OCI-LY1 (cell line): ENCODE data around the gene C4orf51.

Source experiments
- H2AFZ ChIP-seq: fragments of 200-600 bp; sonication (generic), shearing (Covaris generic); 2 replicates; pipeline ENCODE4 v1.6.0; 2014; ENCODE audit warnings: antibody characterized with exemption, mild to moderate bottlenecking, low read length
- H3F3A ChIP-seq: fragments of 200-600 bp; sonication (generic), shearing (Covaris generic); 2 replicates; pipeline ENCODE4 v1.6.0; 2014; ENCODE audit warnings: mild to moderate bottlenecking, antibody characterized with exemption, low read length, moderate library complexity; ENCODE audit not compliant: insufficient read depth
- H3K27ac ChIP-seq: fragments of 200-600 bp; sonication (generic); 2 replicates; pipeline ENCODE4 v1.5.1; 2014; ENCODE audit warnings: low read length, mixed run types, mild to moderate bottlenecking, low read depth; ENCODE audit not compliant: poor library complexity, severe bottlenecking
- H3K27me3 ChIP-seq: fragments of 200-600 bp; sonication (generic); 2 replicates; pipeline ENCODE4 v1.6.0; 2014; ENCODE audit warnings: antibody characterized with exemption, mild to moderate bottlenecking, low read length, moderate library complexity; ENCODE audit not compliant: insufficient read depth
- H3K36me3 ChIP-seq: fragments of 200-600 bp; sonication (generic); 2 replicates; pipeline ENCODE4 v1.6.1; 2014; ENCODE audit warnings: mild to moderate bottlenecking, antibody characterized with exemption, low read length, moderate library complexity, mixed read lengths; ENCODE audit not compliant: insufficient read depth
- H3K4me1 ChIP-seq: fragments of 200-600 bp; sonication (generic); 2 replicates; pipeline ENCODE4 v1.5.1; 2014; ENCODE audit warnings: mild to moderate bottlenecking, low read length, moderate library complexity; ENCODE audit not compliant: insufficient read depth, severe bottlenecking
- H3K4me2 ChIP-seq: fragments of 200-600 bp; sonication (generic), shearing (Covaris generic); 2 replicates; pipeline ENCODE4 v1.6.1; 2014; ENCODE audit warnings: low read length
- H3K4me3 ChIP-seq: fragments of 200-600 bp; sonication (generic); 2 replicates; pipeline ENCODE4 v1.5.1; 2014; ENCODE audit warnings: low read length, low read depth, mild to moderate bottlenecking, mixed read lengths; ENCODE audit not compliant: poor library complexity, severe bottlenecking
- H3K79me2 ChIP-seq: fragments of 200-600 bp; shearing (Covaris generic); 2 replicates; pipeline ENCODE4 v1.6.1; 2016; ENCODE audit warnings: mixed run types, low read length, mixed read lengths; ENCODE audit not compliant: insufficient read depth
- H3K9ac ChIP-seq: fragments of 200-600 bp; sonication (generic), shearing (Covaris generic); 2 replicates; pipeline ENCODE4 v1.6.1; 2014; ENCODE audit warnings: mild to moderate bottlenecking, low read length, mixed read lengths
- H3K9me2 ChIP-seq: fragments of 200-600 bp; sonication (generic), shearing (Covaris generic); 2 replicates; pipeline ENCODE4 v1.6.1; 2014; ENCODE audit warnings: low read depth, mild to moderate bottlenecking, low read length, mixed read lengths
- H3K9me3 ChIP-seq: fragments of 200-600 bp; shearing (Covaris generic); 2 replicates; pipeline ENCODE4 v1.6.1; 2014; ENCODE audit warnings: low read length, mixed read lengths
- H4K20me1 ChIP-seq: fragments of 200-600 bp; sonication (generic), shearing (Covaris generic); 2 replicates; pipeline ENCODE4 v1.6.0; 2016; ENCODE audit warnings: mild to moderate bottlenecking, low read length; ENCODE audit not compliant: insufficient read depth
- EZH2 ChIP-seq: fragments of 200-600 bp; sonication (generic), shearing (Covaris generic); IDR thresholded peaks from 2 replicates; pipeline ENCODE4 v1.8.0; 2017; ENCODE audit warnings: borderline replicate concordance, mixed run types, mild to moderate bottlenecking, antibody characterized with exemption, low read length, moderate library complexity, mixed read lengths
- TF ChIP-seq, protein P1 (sequence below): fragments of 200-600 bp; sonication (generic), shearing (Covaris generic); IDR thresholded peaks from 2 replicates; pipeline ENCODE4 v1.5.1; 2017; ENCODE audit warnings: mild to moderate bottlenecking, antibody characterized with exemption, low read length, moderate library complexity, mixed read lengths

Gene C4orf51

DNA sequence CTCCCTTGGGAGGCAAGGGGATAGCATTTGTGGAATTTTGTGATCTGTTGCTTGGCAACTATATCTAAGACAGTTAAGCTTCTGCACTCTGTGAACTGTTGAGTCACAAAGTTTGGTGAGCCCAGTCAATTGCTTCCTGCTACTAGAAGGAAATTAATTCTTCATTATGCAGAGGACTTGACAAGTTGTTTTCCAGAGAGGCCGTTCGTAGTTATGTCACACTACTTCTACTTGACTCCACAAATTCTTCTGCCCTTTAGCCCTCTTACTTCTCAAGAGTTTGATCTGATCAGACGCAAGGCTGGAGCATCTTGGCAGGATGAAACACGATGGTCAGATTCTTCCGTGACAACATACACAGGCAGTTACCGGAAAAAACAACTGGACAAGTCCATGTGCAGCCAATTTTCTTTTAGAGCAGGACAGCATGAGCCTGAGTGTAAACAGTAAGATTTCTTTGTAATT is at the start of gene C4orf51:
Gene C4orf51 (plus strand): TSS at position 156 of the 465 bp plus-strand sequence. CDS start 58 bp downstream, at position 214.
- Histone ChIP-seq H3K4me2 (no peak within 1 kb of the TSS), H3K4me1 (no peaks in the 10 kb centered on the region), H4K20me1 (no peaks in the 10 kb centered on the region), H3K36me3 (no peaks in the 10 kb centered on the region), H3K27ac (no peak within 1 kb of the TSS), H3K79me2 (no peaks in the 10 kb centered on the region), H3K9me3 (no peaks in the 10 kb centered on the region), H2AFZ (no peak within 1 kb of the TSS), H3F3A (no peaks in the 10 kb centered on the region), H3K27me3 (no peaks in the 10 kb centered on the region), H3K9me2 (no peaks in the 10 kb centered on the region), H3K9ac (no peak within 1 kb of the TSS), H3K4me3 (no peak within 1 kb of the TSS)
- TF ChIP-seq, protein P1, sequence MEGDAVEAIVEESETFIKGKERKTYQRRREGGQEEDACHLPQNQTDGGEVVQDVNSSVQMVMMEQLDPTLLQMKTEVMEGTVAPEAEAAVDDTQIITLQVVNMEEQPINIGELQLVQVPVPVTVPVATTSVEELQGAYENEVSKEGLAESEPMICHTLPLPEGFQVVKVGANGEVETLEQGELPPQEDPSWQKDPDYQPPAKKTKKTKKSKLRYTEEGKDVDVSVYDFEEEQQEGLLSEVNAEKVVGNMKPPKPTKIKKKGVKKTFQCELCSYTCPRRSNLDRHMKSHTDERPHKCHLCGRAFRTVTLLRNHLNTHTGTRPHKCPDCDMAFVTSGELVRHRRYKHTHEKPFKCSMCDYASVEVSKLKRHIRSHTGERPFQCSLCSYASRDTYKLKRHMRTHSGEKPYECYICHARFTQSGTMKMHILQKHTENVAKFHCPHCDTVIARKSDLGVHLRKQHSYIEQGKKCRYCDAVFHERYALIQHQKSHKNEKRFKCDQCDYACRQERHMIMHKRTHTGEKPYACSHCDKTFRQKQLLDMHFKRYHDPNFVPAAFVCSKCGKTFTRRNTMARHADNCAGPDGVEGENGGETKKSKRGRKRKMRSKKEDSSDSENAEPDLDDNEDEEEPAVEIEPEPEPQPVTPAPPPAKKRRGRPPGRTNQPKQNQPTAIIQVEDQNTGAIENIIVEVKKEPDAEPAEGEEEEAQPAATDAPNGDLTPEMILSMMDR, result no peak
- no peak for TF ChIP-seq EZH2

DNA sequence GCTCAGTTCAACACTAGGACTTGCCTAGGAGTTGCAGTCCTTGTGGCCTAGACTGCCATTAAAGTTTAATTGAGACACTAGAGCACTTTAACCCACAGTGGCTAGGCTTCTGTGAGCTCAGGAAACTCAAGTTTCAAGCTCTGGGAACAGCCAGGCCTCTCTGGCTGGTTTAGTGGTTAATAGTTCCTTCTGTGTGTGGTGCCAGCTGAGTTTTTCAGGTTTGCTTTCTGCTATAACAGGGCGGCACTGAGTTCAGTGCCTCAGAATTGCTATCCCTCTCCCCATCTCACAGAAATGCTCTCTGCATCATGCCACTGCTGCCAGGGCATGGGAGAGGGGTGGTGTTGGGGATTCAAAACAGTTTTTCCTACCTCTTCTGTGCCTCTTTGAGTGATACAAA is 44.8 kb upstream of the C4orf51 start:
- no peaks in the 10 kb centered on the region for H3K9me3 ChIP-seq
- H3F3A ChIP-seq, result no peaks in the 10 kb centered on the region
- no peaks in the 10 kb centered on the region for H3K36me3 ChIP-seq
- no peaks in the 10 kb centered on the region for H3K79me2 ChIP-seq
- TF ChIP-seq, protein P1, result no peak
- TF ChIP-seq EZH2, result no peak
- no peaks in the 10 kb centered on the region for H3K27me3 ChIP-seq
- no peak overlapping the region for H3K4me2 ChIP-seq
- H3K4me3 ChIP-seq, result no peak overlapping the region
- H4K20me1 ChIP-seq, result no peaks in the 10 kb centered on the region
- no peak overlapping the region for H2AFZ ChIP-seq
- no peak overlapping the region for H3K27ac ChIP-seq
- no peak overlapping the region for H3K9ac ChIP-seq
- H3K4me1 ChIP-seq, result no peaks in the 10 kb centered on the region
- H3K9me2 ChIP-seq, result no peaks in the 10 kb centered on the region

DNA sequence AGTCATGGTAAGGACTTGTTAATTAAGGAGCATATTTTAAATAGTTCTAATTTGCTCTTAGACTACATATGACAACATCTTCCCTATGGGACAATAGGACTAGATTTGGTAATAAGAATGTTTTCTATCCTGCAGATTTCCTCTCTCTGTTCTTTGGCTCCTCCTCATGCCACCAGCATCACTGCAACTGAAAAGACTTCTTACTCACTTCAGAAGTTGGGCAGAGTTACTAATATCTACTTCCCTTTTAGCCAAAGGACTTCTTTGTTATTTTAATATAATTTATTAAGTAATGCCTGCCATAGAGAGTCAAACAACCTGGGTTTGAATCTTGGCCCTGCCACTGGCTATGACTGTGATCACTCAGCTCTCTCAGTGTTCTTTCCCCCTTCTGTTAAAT is 44.3 kb upstream of the C4orf51 start:
- H3K4me1 ChIP-seq, result no peaks in the 10 kb centered on the region
- no peaks in the 10 kb centered on the region for H3K9me3 ChIP-seq
- H2AFZ ChIP-seq, result no peak overlapping the region
- H3K4me3 ChIP-seq, result no peak overlapping the region
- no peak overlapping the region for H3K9ac ChIP-seq
- no peaks in the 10 kb centered on the region for H3K79me2 ChIP-seq
- H4K20me1 ChIP-seq, result no peaks in the 10 kb centered on the region
- H3K36me3 ChIP-seq, result no peaks in the 10 kb centered on the region
- no peaks in the 10 kb centered on the region for H3K9me2 ChIP-seq
- H3K27ac ChIP-seq, result no peak overlapping the region
- no peak overlapping the region for H3K4me2 ChIP-seq
- H3K27me3 ChIP-seq, result no peaks in the 10 kb centered on the region
- TF ChIP-seq EZH2, result no peak
- TF ChIP-seq, protein P1, result no peak
- H3F3A ChIP-seq, result no peaks in the 10 kb centered on the region
